NCI-H1417 (cell line): Measurements from ENCODE around the gene OXNAD1.

Experiments
- DNase-seq, 3 experiments: peaks; one replicate each; lab custom pipeline; 2025; lab: John Stamatoyannopoulos, UW

OXNAD1 gene

GRCh38 chr3:16329036-16329825, 64.2 kb downstream of the OXNAD1 start:
- peak in 1 of 3 experiments; percentile 57 for DNase-seq

GRCh38 chr3:16329826-16330129, 64.8 kb downstream of the OXNAD1 start:
- DNase-seq, result peak in 1 of 3 experiments; percentile 49

GRCh38 chr3:16330351-16330750, 65.3 kb downstream of the OXNAD1 start:
- DNase-seq, result no peak

DNA sequence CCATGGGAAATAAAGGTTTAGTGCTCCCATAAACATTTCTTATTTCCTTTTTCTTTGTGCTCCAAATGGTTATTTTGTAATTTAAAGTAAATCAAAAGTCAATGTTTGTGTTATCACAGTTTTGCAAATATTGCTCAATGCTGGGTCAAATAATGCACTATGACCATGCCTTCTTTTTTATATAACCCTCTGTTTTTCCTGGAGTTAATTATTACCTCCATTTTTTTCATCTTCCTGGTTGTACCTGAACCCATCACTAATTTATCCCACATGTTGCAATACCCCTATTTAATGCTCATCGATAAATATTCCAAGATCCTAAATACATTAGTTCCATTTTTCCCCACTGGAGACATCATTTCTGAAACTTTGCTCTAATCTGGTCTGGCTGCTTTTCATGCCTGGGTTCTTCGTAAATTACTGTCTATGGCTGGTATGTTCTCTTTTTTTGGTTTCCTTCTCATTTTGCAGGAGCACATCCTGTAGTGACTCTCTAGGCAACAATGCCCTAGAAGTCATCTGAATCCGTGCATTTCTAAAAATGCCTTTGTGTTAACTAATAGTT, 66.4 kb downstream of the OXNAD1 start:
- no peak for DNase-seq

- no peak for DNase-seq
Measured at GRCh38 chr3:16332904-16333426, 68.0 kb downstream of the OXNAD1 start.

DNA sequence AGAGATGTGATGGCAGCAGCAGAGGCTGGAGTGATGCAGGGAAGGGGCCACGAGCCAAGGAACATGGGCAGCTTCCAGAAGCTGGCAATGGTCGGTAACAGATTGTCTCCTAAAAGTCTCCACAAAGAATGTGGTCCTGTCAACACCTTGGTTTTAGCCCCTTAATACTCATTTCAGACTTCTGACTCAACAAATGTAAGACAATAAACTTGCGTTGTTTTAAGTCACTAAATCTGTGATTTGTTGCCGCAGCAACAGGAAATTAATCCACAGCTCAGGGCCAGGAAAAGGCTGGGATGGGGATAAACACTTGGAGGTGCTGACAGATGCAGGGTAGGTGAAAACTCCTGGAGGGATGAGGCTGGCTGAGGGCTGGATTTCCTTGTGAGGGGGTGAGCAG, 69.9 kb downstream of the OXNAD1 start:
- DNase-seq, result no peak

DNA sequence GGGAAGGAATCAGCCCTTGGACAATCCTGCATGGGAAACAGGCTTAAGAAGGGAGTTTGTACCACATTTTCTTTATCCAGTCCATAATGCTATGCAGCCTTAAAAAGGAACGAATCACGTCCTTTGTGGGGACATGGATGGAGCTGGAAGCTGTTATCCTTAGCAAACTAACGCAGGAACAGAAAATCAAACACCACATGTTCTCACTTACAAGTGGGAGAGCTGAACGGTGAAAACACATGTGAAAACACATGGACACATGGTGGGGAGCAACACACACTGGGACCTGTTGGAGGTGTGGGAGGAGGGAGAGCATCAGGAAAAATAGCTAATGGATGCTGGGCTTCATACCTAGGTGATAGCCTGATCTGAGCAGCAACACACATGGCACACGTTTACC, 70.3 kb downstream of the OXNAD1 start:
- DNase-seq, result no peak

DNA sequence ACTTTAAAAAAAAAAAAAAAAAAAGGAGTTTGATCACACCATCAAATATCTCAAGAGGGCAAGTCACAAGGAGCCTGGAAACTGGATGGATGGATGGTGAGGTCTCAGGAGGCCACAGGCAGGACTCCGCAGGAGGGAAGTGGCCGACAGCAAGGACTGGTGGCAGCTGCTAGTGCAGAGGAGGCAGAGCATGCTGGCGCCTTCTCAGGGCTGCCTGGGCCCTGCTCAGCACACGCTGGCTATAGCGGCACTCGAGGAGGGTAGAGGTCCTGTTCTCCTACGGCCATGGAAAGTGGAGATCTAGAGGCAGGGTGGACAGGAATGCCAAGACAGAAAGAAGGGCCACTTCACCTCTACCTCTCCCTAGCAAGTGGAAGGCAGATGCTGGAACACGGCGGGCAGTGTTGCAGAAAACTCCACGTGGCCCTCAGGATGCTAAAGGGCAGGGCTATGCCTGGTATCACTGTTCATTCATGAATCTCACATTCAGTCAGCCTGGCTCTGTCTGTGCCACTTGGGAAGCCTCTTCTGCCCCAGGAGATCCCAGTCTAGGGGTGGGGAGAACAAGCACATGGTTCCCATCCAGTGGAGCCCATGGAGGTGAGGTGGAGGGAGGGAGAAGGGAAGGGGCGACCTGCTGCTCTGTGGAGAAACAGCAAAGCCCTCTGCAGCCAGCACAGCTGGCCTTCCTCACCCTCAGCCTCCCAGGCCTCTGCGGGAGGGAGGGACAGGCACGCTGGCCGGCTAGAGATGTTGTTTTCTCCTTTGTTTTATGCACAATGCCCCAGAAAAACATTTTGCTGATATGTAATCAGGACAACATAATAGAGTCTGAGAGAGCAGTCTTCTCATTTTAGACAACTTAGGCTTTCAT, 71.0 kb downstream of the OXNAD1 start:
- no peak for DNase-seq

DNA sequence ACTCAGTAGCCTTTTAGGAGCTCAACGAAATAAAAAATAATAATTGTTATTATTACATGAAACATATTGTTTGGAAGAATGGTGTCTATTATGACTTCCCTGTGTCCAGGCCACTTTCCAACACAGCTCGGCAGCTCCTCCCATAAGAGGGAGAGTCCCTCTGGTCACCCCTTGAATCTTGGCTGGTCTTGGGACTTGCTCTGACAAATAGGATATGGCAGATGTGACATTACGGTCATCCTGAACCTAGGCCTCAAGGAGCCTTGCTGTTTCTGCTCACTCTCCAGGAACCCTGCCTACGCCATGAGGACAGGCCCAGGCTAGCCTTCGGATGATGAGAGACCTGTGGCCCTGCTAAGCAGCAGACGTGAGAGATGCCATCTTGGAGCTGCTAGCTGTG, 71.8 kb downstream of the OXNAD1 start:
- DNase-seq, result no peak

DNA sequence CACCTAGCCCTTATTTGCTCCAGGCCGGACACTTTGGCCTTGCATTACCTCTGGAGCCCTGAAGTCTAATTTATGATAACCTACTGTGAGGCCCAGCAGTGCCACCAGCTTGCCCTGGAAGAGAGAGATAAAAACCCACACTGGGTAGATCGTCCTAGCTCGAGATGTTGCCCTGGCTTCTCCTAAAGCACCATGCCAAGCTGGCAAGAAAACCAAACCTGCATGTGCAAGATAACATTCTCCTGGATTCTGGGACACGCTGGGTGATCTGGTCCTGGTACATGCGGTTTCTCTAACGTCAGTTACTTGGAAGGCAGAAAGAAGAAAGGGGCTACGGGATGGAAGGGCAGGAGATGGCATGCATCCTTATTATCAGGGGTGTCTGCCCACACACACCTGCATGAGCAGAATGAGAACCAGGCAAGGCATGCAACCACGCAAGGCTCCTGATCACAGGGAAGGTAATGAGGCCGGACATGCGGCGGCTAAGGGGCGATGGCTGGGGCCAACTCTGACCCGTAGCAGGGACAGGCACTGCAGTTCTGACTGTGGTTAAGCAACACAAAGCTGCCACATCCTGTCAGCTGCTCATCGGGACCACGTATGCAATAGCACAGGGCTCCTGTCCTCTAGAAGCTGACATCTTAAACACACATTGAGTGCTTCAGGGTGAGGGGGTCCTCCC, 73.0 kb downstream of the OXNAD1 start:
- no peak for DNase-seq

DNA sequence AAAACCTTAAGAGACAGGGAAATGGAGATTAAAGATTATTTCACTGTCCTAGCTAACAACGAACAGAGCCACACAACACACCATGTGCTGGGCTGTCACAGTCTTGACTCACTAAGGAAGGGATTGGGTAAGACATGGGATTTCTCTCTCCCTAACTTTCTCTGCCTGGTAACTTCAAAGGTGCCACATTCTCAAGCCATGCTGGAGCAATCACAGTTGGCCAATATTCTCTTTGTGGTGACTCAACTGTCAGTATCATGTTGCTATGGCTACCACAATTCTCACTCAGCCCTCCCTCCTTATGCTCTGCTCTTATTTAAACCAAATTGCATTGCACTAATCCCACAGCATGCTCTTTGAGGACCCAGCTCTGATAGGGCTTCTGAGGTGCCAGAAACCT, 74.0 kb downstream of the OXNAD1 start:
- DNase-seq, result no peak

- DNase-seq, result no peak
Measured at GRCh38 chr3:16343101-16343500, 78.1 kb downstream of the OXNAD1 start.

- DNase-seq, result no peak
Measured at GRCh38 chr3:16346413-16347081, 81.5 kb downstream of the OXNAD1 start.

GRCh38 chr3:16347548-16347947, 82.5 kb downstream of the OXNAD1 start:
- DNase-seq, result no peak

GRCh38 chr3:16349986-16350596, 85.1 kb downstream of the OXNAD1 start:
- DNase-seq, result peak in 1 of 3 experiments; percentile 3

- no peak for DNase-seq
Measured at GRCh38 chr3:16350597-16351318, 85.7 kb downstream of the OXNAD1 start.

- peak in 1 of 3 experiments; percentile 26 for DNase-seq
Measured at GRCh38 chr3:16352428-16352827, 87.4 kb downstream of the OXNAD1 start.

- no peak for DNase-seq
Measured at GRCh38 chr3:16354291-16354690, 89.3 kb downstream of the OXNAD1 start.
